HCT116 (cell line): ENCODE data around the gene GALNT13. TPM values are rescaled to one million over a fixed set of nuclear protein-coding genes. Genes with fewer than 3 reads are reported as not detected.

Experiments used
- ATAC-seq: fragments of 200-7000 bp; cut with Tn5 transposase; 2 replicates; pipeline ENCODE4 v1.9.1; 2020; ENCODE audit warnings: mild to moderate bottlenecking, moderate library complexity
- BruUV-seq: library from RNA; stranded (reverse); fragments of 400-500 nt; replicated peaks from 2 replicates; lab custom pipeline; 2021; lab: Mats Ljungman, UMichigan
- CTCF ChIA-PET: fragments of 300-600 bp; sonication (Branson Sonifier 250); formaldehyde crosslinking; loops from one replicate; lab custom pipeline; 2021; ENCODE audit warnings: antibody characterized with exemption; lab: Charles Lee
- POLR2A ChIA-PET: fragments of 300-600, 350-600 bp; sonication (Branson Sonifier 250); formaldehyde crosslinking; loops from one replicate; lab custom pipeline; 2021; ENCODE audit warnings: antibody characterized with exemption; lab: Charles Lee
- RAD21 ChIA-PET, 2 experiments: fragments of 300-600 bp; sonication (Branson Sonifier 250); formaldehyde crosslinking; loops; one replicate each; lab custom pipeline; 2023; ENCODE audit warnings: low total read pairs in 2 of 2; ENCODE audit not compliant: uncharacterized antibody in 2 of 2, unreplicated experiment in 2 of 2, low non-redundant PET in 1 of 2; lab: Charles Lee
- DNase-seq: peaks from one replicate; pipeline ENCODE4 v3.0.0-alpha.2; 2010; ENCODE audit warnings: low read depth, low spot score
- H2AFZ ChIP-seq: fragments of 200-600 bp; shearing (Covaris generic), sonication (generic); 2 replicates; pipeline ENCODE4 v1.6.1; 2017; ENCODE audit warnings: low read depth, mixed run types, mixed read lengths, antibody characterized with exemption, low read length; ENCODE audit not compliant: poor library complexity, severe bottlenecking
- H3K27ac ChIP-seq: 2 replicates; pipeline ENCODE4 v1.5.1; 2012; ENCODE audit warnings: low read depth, low read length
- H3K27me3 ChIP-seq: fragments of 200-600 bp; sonication (generic); 2 replicates; pipeline ENCODE4 v1.6.1; 2016; ENCODE audit warnings: mixed run types, low read length, mixed read lengths; ENCODE audit not compliant: insufficient read depth
- H3K36me3 ChIP-seq, 2 experiments: fragments of 200-500 bp in 1 of 2; fragments of 200-600 bp in 1 of 2; sonication (Bioruptor generic) in 1 of 2; sonication (generic) in 1 of 2; 2 replicates each; pipeline versions ENCODE4 v1.5.1 to v1.6.1; 2014 to 2016; ENCODE audit warnings: low read length in 2 of 2, inconsistent platforms in 1 of 2, mixed read lengths in 1 of 2, mixed run types in 1 of 2; ENCODE audit not compliant: insufficient read depth in 2 of 2, control insufficient read depth in 1 of 2
- H3K4me1 ChIP-seq, 2 experiments: fragments of 200-600 bp in 1 of 2; sonication (generic) in 1 of 2; 2 replicates each; pipeline versions ENCODE4 v1.5.1 to v1.6.1; 2012 to 2017; ENCODE audit warnings: low read length in 2 of 2, inconsistent platforms in 1 of 2, mild to moderate bottlenecking in 1 of 2, mixed read lengths in 1 of 2, mixed run types in 1 of 2, moderate library complexity in 1 of 2; ENCODE audit not compliant: insufficient read depth in 2 of 2, control insufficient read depth in 1 of 2
- H3K4me2 ChIP-seq: fragments of 200-600 bp; sonication (generic); 2 replicates; pipeline ENCODE4 v1.6.1; 2017; ENCODE audit warnings: mixed run types, low read length, mixed read lengths
- H3K4me3 ChIP-seq, 2 experiments: fragments of 200-600 bp in 1 of 2; sonication (generic) in 1 of 2; replicated peaks in 1 of 2; 2 replicates each; pipeline ENCODE4 v1.5.1; 2011 to 2016; ENCODE audit warnings: low read length in 2 of 2, control low read depth in 1 of 2, low read depth in 1 of 2, mild to moderate bottlenecking in 1 of 2, mixed read lengths in 1 of 2, mixed run types in 1 of 2
- H3K79me2 ChIP-seq: fragments of 200-600 bp; sonication (generic); 2 replicates; pipeline ENCODE4 v1.6.1; 2017; ENCODE audit warnings: mild to moderate bottlenecking, mixed run types, low read length, moderate library complexity, mixed read lengths; ENCODE audit not compliant: insufficient read depth
- H3K9ac ChIP-seq: fragments of 200-600 bp; sonication (generic); 2 replicates; pipeline ENCODE4 v1.6.1; 2016; ENCODE audit warnings: low read length, mixed read lengths
- H3K9me2 ChIP-seq: fragments of 200-600 bp; sonication (generic), shearing (Covaris generic); 2 replicates; pipeline ENCODE4 v1.6.1; 2017; ENCODE audit warnings: mixed run types, mild to moderate bottlenecking, moderate library complexity; ENCODE audit not compliant: insufficient read depth
- H3K9me3 ChIP-seq, 2 experiments: fragments of 200-500 bp in 1 of 2; fragments of 200-600 bp in 1 of 2; sonication (Bioruptor generic) in 1 of 2; sonication (generic) in 1 of 2; 2 replicates each; pipeline ENCODE4 v1.6.1; 2014 to 2017; ENCODE audit warnings: low read length in 2 of 2, mixed read lengths in 2 of 2, inconsistent platforms in 1 of 2, low read depth in 1 of 2, mild to moderate bottlenecking in 1 of 2, mixed run types in 1 of 2, moderate library complexity in 1 of 2; ENCODE audit not compliant: control insufficient read depth in 1 of 2, insufficient read depth in 1 of 2
- H4K20me1 ChIP-seq: fragments of 200-600 bp; sonication (generic), shearing (Covaris generic); 2 replicates; pipeline ENCODE4 v1.6.1; 2017; ENCODE audit warnings: mixed run types, mild to moderate bottlenecking, moderate library complexity; ENCODE audit not compliant: insufficient read depth
- ATF3 ChIP-seq: IDR thresholded peaks from 2 replicates; pipeline ENCODE4 v1.6.1; 2012
- CBX3 ChIP-seq: IDR thresholded peaks from 2 replicates; pipeline ENCODE4 v1.6.1; 2012; ENCODE audit warnings: low read depth
- CEBPB ChIP-seq: IDR thresholded peaks from 2 replicates; pipeline ENCODE4 v1.6.1; 2012; ENCODE audit warnings: low read depth
- CTCF ChIP-seq, 3 experiments: fragments of 200-600 bp in 1 of 3; sonication (generic) in 1 of 3; IDR thresholded peaks in 2 of 3; conservative IDR thresholded peaks in 1 of 3; 2 replicates each; pipeline ENCODE4 v1.5.1; 2012 to 2017; ENCODE audit warnings: low read depth in 2 of 3, low read length in 2 of 3, antibody characterized with exemption in 1 of 3, borderline replicate concordance in 1 of 3, control low read depth in 1 of 3, mild to moderate bottlenecking in 1 of 3, mixed read lengths in 1 of 3, mixed run types in 1 of 3, moderate library complexity in 1 of 3; ENCODE audit not compliant: insufficient read depth in 1 of 3
- EGR1 ChIP-seq: IDR thresholded peaks from 2 replicates; pipeline ENCODE4 v1.6.1; 2012; ENCODE audit warnings: low read depth
- ELF1 ChIP-seq: IDR thresholded peaks from 2 replicates; pipeline ENCODE4 v1.6.1; 2012; ENCODE audit warnings: low read depth, borderline replicate concordance
- EZH2 ChIP-seq: fragments of 200-600 bp; sonication (generic); IDR thresholded peaks from 2 replicates; pipeline ENCODE4 v1.6.1; 2017; ENCODE audit warnings: antibody characterized with exemption, mixed run types
- FOSL1 ChIP-seq: IDR thresholded peaks from 2 replicates; pipeline ENCODE4 v1.6.1; 2012; ENCODE audit warnings: low read depth
- RAD21 ChIP-seq: IDR thresholded peaks from 2 replicates; pipeline ENCODE4 v1.6.1; 2012; ENCODE audit warnings: low read depth, mild to moderate bottlenecking
- SP1 ChIP-seq: IDR thresholded peaks from 2 replicates; pipeline ENCODE4 v1.6.1; 2012; ENCODE audit warnings: low read depth
- YY1 ChIP-seq: IDR thresholded peaks from 2 replicates; pipeline ENCODE4 v1.6.1; 2011; ENCODE audit warnings: low read length, low read depth, moderate library complexity, mild to moderate bottlenecking; ENCODE audit not compliant: insufficient replicate concordance; ENCODE audit errors: extremely low read depth
- ZBTB33 ChIP-seq: IDR thresholded peaks from 2 replicates; pipeline ENCODE4 v1.6.1; 2011; ENCODE audit warnings: mild to moderate bottlenecking, low read length, moderate library complexity; ENCODE audit not compliant: insufficient replicate concordance; ENCODE audit errors: extremely low read depth
- ZFX ChIP-seq: fragments of 450-650 bp; IDR thresholded peaks from 2 replicates; pipeline ENCODE4 v1.6.1; 2017
- intact Hi-C: fragments of 100-400 bp; cut with micrococcal nuclease; formaldehyde crosslinking; loops from 2 replicates; pipeline ENCODE4 v1.10.0; 2022
- total RNA-seq: library from RNA; stranded (reverse); gene quantifications from one replicate; pipeline ENCODE4 v1.2.1, GENCODE V29; 2021; ENCODE audit not compliant: unreplicated experiment

The GALNT13 gene
- total RNA-seq, 1 experiment from 2014 or later = 0.44 TPM

GRCh38 chr2:154433010-154433409 lies 561.3 kb downstream of the GALNT13 start:
- Histone ChIP-seq H3K9me2 (no peaks in the 10 kb centered on the region), H3K27me3 (no peaks in the 10 kb centered on the region), H3K9ac (no peak overlapping the region), H3K27ac (no peak overlapping the region), H3K79me2 (no peaks in the 10 kb centered on the region), H4K20me1 (no peaks in the 10 kb centered on the region), H3K36me3 (no peaks in the 10 kb centered on the region), H3K4me1 (no peaks in the 10 kb centered on the region), H3K4me2 (no peak overlapping the region), H3K9me3 (no peaks in the 10 kb centered on the region), H2AFZ (no peak overlapping the region), H3K4me3 (no peak overlapping the region)
- CTCF ChIA-PET = no interaction called here
- BruUV-seq = no TSS peak
- POLR2A ChIA-PET = no interaction called here
- ATAC-seq (no peak), DNase-seq (no peak)
- RAD21 ChIA-PET = no interaction called here
- intact Hi-C loops = no loop called here
- TF ChIP-seq ELF1 (no peak), CEBPB (no peak), ZBTB33 (no peak), CBX3 (no peak), RAD21 (no peak), EZH2 (no peak), EGR1 (no peak), SP1 (no peak), CTCF (IDR thresholded peaks at IDR 0.05 in 2 of 3, conservative IDR thresholded peaks at IDR 0.05 in 1 of 3; ENCODE audit: borderline replicate concordance in 1 of 3, insufficient read depth in 1 of 3, low read depth in 2 of 3, low read length in 2 of 3) (no peak), YY1 (no peak), ZFX (no peak), FOSL1 (no peak), ATF3 (no peak)
